GM18873 (cell line): ENCODE results near the gene TMEM185B.
"Not testable (repeated sequence)": the region's sequence is repeated elsewhere in the genome, so short reads cannot be mapped to it uniquely, and the experiment has no call there.

Experiments used
- ATAC-seq: cut with Tn5 transposase; IDR thresholded peaks from one replicate; pipeline ENCODE4 v1.9.1; 2021; ENCODE audit warnings: mild to moderate bottlenecking, moderate library complexity, moderate number of reproducible peaks; ENCODE audit not compliant: unreplicated experiment, low FRiP score

Gene TMEM185B

DNA sequence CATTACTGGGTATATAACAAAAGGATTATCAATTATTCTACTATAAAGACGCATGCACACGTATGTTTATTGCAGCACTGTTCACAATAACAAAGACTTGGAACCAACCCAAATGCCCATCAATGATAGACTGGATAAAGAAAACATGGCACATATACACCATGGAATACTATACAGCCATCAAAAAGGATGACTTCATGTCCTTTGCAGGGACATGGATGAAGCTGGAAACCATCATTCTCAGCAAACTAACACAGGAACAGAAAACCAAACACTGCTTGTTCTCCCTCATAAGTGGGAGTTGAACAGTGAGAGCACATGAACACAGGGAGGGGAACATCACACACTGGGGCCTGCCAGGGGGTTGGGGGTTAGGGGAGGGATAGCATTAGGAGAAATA is 12.0 kb upstream of the TMEM185B start:
- ATAC-seq: not testable (repeated sequence)

- no peak for ATAC-seq
Observed at GRCh38 chr2:120233292-120233691, 10.1 kb upstream of the TMEM185B start.

- ATAC-seq: peak; percentile 74
Observed at GRCh38 chr2:120231974-120232635, 8.9 kb upstream of the TMEM185B start.

- peak; percentile 10 for ATAC-seq
Observed at GRCh38 chr2:120231564-120231973, 8.4 kb upstream of the TMEM185B start.

GRCh38 chr2:120230515-120231471 is 7.6 kb upstream of the TMEM185B start:
- ATAC-seq: no peak

DNA sequence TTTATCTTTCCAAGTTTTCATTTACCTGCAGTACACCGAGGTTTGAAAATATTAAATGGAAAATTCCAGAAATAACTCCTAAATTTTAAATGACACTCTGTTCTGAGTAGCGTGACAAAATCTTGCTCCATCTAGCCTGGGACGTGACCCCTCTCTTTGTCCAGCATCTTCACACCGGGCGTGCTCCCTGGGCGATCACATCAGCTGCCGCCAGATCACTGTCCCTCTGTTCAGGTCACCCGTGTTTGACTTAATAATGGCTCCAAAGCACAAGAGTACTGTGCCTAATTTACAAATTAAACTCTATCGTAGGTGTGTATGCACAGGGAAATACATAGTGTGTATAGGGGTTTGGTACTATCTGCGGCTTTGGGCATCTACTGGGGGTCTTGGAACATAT is 6.1 kb upstream of the TMEM185B start:
- ATAC-seq: no peak

DNA sequence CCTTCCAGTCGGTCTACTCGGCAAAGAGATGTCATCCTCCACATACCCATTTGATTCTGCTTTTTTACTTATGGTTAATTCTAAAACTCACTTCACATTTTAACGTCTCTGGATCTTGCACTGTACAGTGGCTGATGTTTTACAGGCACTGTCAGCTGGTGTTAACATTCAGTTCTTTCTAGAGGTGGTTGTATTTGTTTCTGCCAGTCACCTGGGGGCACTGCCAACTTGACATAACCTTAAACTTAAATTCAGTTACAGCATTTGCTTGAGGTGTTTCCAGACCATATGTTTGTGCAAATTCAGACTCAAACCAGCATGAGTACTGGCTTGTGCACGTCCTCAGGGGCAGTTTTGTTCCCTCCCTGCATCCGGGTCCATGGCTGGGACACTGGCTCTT is 5.3 kb upstream of the TMEM185B start:
- ATAC-seq: no peak

DNA sequence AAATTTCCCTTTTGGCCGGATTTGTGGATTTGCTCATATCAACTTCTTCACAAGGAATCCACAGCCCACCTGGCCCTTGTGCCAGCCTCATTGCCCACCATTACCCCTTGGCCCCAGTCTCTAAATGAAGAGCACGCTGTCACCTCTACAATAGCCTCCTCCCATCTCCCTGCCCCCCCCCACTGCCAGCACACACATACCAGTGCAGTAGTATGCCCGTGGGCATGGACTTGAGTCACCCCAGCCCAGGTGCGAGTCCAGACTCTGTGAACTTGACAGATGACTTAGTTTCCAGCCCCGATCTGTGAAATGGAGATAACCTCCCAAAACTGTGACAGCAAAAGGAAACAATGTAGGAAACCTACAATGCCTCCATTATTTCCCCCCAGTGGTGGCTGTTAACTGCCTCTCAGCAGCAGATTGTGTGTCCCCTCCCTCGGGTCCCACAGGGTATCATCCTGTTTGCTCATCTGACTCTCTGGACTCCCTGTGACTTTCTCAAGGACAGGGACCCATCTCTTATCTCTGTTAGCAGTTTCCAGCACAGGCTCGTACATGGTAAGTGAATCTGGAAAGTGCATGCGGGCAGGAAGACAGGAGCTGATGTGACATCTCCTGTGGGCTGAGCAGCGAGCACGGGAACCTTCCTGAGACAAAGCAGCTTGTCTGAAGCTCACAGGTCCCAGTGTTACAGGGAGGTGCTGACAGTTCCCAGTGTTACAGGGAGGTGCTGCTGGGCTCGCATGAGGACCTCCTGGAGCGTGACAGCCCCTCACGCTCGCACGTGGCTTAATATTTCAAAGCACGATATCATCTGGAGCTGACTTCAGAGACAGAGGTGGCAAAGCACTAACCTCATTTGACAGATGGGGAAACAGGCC is 4.2 kb upstream of the TMEM185B start:
- ATAC-seq: no peak

GRCh38 chr2:120226316-120226715 is 3.1 kb upstream of the TMEM185B start:
- no peak for ATAC-seq

DNA sequence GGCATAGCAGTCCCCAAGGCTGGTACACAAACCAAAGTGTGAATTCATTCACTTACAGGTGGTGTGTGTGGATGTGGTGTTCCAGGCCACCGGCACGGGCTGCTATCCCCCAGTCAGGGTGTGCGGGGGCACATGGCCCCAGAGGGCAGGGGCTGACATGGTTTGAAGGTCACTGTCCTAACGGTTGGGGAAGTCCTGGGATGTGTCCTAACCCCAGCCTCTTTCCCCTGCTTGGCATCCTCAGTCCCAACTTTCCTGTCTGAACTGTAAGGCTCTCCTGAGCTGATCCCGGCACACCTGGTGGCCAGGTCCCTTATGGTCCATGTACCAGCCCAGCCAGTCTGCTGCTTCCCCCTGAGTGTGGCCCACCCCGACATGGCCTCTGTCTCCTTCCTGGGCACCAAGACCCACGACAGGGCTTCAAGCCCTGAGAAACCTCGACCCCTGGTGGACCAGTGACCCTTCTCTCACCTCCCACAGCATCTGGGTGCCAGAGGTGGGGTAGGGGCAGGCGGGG is 2.4 kb upstream of the TMEM185B start:
- ATAC-seq: no peak

DNA sequence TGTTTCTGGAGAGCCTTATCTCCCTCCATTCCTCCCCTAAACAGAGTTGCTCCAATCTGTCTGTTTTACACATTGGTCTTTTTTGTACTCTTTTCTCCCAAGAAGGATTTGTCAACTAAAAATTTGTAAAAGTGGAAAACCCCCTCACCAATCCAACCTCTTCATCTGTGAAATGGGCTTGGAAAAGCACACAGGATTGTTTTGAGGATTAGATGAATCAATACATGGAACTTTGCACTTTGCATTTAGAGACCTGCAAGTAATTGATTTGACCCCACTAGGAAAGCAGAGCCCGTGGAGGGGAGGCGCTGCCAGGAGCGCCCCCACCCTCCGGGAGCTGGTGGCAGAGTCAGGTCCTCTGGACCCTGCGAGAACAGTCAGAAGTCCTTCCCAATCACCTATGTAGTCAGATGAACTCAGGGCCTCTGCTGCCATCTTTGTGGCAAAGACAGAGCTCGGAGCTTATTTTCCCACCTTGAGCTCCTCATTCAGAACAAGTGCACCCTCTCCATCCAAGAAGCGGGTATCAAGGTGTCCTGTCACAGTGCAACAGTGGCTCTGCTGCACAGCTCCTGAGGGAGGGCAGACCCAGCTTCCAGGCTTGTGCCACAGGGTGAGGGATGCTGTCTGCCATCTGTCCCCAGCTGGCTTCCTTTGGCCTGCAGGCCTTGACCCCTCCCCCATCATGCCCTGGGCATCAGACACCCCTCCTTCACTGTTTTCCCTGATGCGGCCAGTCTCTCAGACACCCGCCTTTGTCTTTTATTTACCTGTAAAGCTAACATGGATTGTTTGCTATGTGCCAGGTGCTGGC is 1.7 kb upstream of the TMEM185B start:
- ATAC-seq: no peak

GRCh38 chr2:120224256-120224655 is 1.1 kb upstream of the TMEM185B start:
- ATAC-seq: no peak

GRCh38 chr2:120222186-120223033 is 790 bp downstream of the TMEM185B start:
- ATAC-seq: no peak

DNA sequence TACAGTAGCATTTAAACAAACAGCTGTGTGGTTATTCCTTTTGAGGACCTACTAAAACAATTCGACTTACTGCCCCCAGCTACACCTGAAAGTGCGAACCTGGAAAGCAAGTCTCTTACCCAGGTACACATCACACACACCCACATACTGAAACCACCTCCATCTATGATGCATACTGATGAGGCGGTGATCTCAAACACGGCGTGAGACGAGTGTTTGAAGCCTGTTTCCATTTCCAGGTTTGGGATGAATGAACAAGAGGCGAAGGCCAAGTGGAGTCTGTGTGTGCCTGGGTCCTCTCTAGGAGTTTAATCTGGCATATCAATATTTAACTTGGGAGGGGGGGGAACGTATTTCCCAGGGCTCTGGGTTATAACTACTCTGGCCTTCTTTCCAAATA is 1.6 kb downstream of the TMEM185B start:
- no peak for ATAC-seq

DNA sequence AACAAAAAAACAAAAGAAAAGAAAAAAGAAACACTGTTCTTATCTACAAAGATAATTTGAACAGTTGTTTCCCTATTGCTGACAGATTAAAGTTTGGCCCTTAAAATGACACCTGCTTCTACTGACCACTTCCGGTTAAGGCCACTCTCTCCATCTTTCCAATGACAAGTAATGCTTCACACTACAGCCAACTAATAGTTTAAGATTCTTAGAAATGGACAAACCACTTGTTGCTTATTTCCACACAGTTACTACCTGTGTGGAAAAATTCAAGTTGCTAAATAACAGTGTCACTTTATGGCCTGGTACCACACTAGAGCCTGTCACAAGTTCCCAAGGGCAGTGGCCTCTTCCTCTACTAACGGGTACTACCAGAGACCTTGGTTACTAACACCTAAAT is 2.4 kb downstream of the TMEM185B start:
- no peak for ATAC-seq

GRCh38 chr2:120219766-120220165 is 3.4 kb downstream of the TMEM185B start:
- no peak for ATAC-seq

DNA sequence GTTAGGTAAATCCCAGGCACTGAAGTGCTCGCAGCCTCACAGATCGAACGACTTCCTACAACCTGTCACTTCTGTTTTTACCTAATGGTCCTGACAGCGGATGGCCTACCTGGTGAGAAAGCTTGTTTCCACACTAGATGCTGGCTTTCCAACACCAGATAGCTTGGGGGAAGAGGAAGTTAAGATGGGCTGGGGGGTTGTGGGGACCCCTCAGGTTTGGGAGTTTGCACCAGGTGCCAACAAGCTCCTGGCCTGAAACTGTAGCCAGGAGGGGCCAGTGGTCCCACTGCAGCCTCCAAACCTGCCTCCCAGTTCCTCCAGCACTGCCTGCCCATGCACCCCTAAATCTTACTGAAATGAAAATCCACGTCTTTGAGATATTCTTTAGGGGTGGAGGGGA is 3.9 kb downstream of the TMEM185B start:
- no peak for ATAC-seq

DNA sequence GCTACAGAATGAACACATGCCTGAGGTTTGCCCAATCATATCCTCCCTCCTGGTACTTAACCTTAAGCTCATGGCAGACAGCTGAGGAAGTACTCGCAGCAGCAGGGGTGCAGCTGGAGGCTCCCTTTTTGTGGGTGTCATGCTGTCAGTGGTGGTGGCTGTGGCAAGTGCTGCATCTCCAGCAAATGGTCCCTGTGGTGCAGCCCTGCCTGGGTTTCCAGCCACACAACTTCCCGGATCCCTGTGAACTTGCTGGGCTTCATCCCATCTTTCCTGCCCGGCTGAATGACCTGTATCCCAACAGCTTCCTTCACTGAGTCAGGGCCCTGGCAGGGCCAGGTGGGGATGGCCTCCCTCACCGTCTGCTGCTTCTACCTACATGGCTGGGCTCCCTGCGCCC is 5.0 kb downstream of the TMEM185B start:
- ATAC-seq: no peak

DNA sequence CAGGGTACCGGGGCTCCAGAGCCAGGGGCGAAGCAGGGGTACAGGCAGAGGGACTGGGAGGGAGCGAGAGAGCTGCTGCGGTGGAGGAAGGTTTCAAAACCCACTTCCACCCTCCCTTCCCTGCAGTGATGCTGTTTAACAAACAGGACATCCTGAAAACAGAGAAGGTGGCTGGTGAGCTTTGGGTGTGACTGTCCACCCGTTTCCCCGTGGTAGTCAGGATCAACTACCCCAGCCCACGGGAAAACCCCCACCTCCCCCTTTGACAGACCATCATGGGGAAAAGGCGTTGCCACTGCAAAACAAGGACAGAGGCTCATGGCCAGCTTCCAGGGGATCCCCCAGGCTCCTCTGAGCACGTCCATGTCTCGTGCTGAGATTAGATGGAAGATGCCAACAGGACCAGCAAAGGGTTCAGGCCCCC is 12.9 kb downstream of the TMEM185B start:
- no peak for ATAC-seq
